ENCODE results near the gene NKIRAS2. TPM values are rescaled to one million over a fixed set of nuclear protein-coding genes. Genes with fewer than 3 reads are reported as not detected.

NKIRAS2 gene
- total and polyA plus RNA-seq, 2 of the 13 experiments (the other 11 are each of a cell fraction or from before 2014, with no cell fraction given): 27.9 to 42.0 TPM

DNA sequence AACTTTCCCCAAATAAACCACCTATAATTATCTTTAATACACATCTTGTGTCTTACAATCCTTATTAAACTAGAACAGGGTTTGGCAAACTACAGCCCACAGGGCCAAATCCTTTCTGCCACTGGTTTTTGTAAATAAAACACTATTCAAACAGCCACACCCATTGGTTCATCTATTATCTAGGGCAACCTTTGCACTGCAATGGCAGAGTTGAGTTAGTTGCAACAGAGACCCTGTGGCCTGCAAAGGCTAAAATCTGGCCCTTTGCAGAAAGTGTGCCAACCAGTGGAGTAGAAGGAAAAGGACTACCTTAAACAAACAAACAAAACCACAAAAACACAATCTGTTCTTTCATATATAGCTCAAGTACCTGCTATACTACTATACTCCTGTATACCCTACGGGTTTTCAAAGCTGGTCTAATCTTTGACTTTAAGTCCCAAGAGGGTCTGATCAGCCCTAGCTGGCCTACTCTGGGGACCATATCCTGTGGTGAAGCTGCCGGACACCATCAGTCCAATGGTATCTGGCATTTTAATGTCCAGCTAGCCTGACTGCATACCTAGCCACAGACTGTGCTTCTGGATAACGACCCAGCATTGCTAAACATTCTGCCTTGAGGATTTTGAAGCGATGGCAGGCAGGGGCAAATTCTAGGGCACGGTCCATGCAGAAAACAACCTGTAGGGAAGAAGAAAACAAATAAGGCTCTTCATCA lies 30.0 kb upstream of the NKIRAS2 start (continued):
- TF ChIP-seq, protein P1, sequence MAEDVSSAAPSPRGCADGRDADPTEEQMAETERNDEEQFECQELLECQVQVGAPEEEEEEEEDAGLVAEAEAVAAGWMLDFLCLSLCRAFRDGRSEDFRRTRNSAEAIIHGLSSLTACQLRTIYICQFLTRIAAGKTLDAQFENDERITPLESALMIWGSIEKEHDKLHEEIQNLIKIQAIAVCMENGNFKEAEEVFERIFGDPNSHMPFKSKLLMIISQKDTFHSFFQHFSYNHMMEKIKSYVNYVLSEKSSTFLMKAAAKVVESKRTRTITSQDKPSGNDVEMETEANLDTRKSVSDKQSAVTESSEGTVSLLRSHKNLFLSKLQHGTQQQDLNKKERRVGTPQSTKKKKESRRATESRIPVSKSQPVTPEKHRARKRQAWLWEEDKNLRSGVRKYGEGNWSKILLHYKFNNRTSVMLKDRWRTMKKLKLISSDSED (CRISPR knock-in tag; IDR thresholded peaks at IDR 0.05): no peak
- TF ChIP-seq CREM (IDR thresholded peaks at IDR 0.05) (peak; percentile 54; the same call in 1 of the 2 replicates), CREM (CRISPR knock-in tag; IDR thresholded peaks at IDR 0.05) (no peak), ZSCAN9 (CRISPR knock-in tag; IDR thresholded peaks at IDR 0.05; ENCODE audit: borderline replicate concordance) (no peak), THAP11 (CRISPR knock-in tag; IDR thresholded peaks at IDR 0.05) (peak; percentile 67; the same call in 1 of the 2 replicates), MIER3 (CRISPR knock-in tag; IDR thresholded peaks at IDR 0.05; ENCODE audit: borderline replicate concordance) (peak; percentile 68; the same call in 1 of the 2 replicates), GLI4 (CRISPR knock-in tag; IDR thresholded peaks at IDR 0.05; ENCODE audit: borderline replicate concordance) (0 out of 2 replicates have a peak, but pooled peaks have one; percentile 27), HNF4A (CRISPR knock-in tag; IDR thresholded peaks at IDR 0.05) (peak; percentile 96), ZNF850 (CRISPR knock-in tag; conservative IDR thresholded peaks at IDR 0.05) (no peak), ZBTB37 (CRISPR knock-in tag; IDR thresholded peaks at IDR 0.05) (peak; percentile 89), POGZ (CRISPR knock-in tag; IDR thresholded peaks at IDR 0.05) (peak; percentile 41), CREB1 (IDR thresholded peaks at IDR 0.05) (no peak), CREB1 (CRISPR knock-in tag; IDR thresholded peaks at IDR 0.05) (peak; percentile 52; the same call in 1 of the 2 replicates), DPF2 (CRISPR knock-in tag; IDR thresholded peaks at IDR 0.05; ENCODE audit: borderline replicate concordance, low read depth) (0 out of 2 replicates have a peak, but pooled peaks have one; percentile 63), KLF16 (CRISPR knock-in tag; IDR thresholded peaks at IDR 0.05) (peak in 1 of 2 experiments; percentile 80; a peak in 2 of 4 replicates), FOSL2 (CRISPR knock-in tag; IDR thresholded peaks at IDR 0.05) (peak; percentile 58), ZNF264 (CRISPR knock-in tag; IDR thresholded peaks at IDR 0.05) (0 out of 2 replicates have a peak, but pooled peaks have one; percentile 55), ELF3 (CRISPR knock-in tag; IDR thresholded peaks at IDR 0.05) (peak; percentile 49; the same call in 1 of the 2 replicates), FOXA3 (CRISPR knock-in tag; IDR thresholded peaks at IDR 0.05) (peak; percentile 83)
- TF ChIP-seq, protein P2, sequence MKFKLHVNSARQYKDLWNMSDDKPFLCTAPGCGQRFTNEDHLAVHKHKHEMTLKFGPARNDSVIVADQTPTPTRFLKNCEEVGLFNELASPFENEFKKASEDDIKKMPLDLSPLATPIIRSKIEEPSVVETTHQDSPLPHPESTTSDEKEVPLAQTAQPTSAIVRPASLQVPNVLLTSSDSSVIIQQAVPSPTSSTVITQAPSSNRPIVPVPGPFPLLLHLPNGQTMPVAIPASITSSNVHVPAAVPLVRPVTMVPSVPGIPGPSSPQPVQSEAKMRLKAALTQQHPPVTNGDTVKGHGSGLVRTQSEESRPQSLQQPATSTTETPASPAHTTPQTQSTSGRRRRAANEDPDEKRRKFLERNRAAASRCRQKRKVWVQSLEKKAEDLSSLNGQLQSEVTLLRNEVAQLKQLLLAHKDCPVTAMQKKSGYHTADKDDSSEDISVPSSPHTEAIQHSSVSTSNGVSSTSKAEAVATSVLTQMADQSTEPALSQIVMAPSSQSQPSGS (CRISPR knock-in tag; IDR thresholded peaks at IDR 0.05): peak; percentile 73
- TF ChIP-seq, protein P3, sequence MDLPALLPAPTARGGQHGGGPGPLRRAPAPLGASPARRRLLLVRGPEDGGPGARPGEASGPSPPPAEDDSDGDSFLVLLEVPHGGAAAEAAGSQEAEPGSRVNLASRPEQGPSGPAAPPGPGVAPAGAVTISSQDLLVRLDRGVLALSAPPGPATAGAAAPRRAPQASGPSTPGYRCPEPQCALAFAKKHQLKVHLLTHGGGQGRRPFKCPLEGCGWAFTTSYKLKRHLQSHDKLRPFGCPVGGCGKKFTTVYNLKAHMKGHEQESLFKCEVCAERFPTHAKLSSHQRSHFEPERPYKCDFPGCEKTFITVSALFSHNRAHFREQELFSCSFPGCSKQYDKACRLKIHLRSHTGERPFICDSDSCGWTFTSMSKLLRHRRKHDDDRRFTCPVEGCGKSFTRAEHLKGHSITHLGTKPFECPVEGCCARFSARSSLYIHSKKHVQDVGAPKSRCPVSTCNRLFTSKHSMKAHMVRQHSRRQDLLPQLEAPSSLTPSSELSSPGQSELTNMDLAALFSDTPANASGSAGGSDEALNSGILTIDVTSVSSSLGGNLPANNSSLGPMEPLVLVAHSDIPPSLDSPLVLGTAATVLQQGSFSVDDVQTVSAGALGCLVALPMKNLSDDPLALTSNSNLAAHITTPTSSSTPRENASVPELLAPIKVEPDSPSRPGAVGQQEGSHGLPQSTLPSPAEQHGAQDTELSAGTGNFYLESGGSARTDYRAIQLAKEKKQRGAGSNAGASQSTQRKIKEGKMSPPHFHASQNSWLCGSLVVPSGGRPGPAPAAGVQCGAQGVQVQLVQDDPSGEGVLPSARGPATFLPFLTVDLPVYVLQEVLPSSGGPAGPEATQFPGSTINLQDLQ (CRISPR knock-in tag; IDR thresholded peaks at IDR 0.05): no peak

Data from HepG2 (cell line).